ENCODE results near the gene OR14C36. TPM values are rescaled to one million over a fixed set of nuclear protein-coding genes. Genes with fewer than 3 reads are reported as not detected.
"Not testable (repeated sequence)": the region's sequence is repeated elsewhere in the genome, so short reads cannot be mapped to it uniquely, and the experiment has no call there.

Gene OR14C36, protein sequence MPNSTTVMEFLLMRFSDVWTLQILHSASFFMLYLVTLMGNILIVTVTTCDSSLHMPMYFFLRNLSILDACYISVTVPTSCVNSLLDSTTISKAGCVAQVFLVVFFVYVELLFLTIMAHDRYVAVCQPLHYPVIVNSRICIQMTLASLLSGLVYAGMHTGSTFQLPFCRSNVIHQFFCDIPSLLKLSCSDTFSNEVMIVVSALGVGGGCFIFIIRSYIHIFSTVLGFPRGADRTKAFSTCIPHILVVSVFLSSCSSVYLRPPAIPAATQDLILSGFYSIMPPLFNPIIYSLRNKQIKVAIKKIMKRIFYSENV
- not detected in 2 replicates for total RNA-seq (2014; rRNA removed; shearing (Covaris generic))

DNA sequence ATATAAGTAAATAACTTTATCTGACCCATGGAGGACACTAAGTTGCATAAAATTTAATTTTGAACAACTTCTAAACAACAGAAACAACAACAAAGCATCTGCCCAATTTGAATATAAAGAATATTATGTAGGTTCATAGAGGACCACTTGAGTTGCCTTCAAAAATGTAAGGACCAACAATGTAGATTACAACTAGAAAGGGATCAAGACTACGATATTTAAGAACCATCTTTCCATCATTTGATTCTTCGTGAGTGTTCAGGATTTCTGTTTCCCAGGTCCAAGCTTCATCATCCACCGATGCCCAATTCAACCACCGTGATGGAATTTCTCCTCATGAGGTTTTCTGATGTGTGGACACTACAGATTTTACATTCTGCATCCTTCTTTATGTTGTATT is at the start of gene OR14C36:
OR14C36 (plus strand) TSS at position 301 of the 400 bp plus-strand sequence; CDS start at position 301, 0 bp downstream.
- DNase-seq (ENCODE audit: low spot score): no peak

DNA sequence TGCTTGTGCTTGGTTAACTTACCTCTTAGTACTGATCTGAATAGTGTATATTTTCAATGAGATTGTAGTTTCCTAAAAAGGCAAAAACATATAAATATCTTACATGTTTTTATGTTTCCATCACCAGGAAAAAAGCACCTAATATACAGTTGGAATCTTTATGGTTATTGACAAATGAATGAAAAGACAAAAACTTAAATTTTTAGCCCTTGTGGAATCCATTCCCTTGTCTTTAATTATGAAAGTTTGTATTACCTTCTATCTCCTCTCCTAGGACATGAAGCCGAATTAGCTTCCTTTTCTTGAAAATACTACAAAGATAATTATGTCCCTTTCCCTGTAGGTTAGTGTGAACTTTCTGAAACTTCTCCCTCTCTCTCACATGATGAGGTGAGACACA is 45.3 kb upstream of the OR14C36 start, which contains the start of gene OR2T12:
OR2T12 (minus strand) TSS at position 101 of the 400 bp plus-strand sequence. CDS start 7,846 bp downstream, outside the sequence.
- DNase-seq (ENCODE audit: low spot score): no peak

DNA sequence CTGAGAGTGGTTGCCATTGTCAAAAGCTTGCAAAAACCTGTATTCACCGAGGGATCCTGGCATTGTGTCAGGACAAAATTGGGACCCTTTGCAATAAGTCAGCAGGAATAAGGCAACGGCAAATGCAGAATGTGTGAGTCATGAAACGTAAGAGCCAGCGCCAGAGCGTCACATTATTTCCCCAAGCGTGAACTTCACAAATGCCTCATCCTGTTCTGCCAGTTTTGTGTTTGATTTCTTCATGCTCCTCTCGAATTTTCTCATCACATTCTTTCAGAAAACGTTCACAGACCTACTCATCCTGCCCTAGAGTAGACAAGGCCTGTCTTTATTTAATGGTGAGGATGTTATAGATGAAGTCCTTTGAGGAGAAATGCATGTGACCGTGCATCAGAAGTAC is 42.9 kb upstream of the OR14C36 start:
- not testable (repeated sequence) for DNase-seq (ENCODE audit: low spot score)

DNA sequence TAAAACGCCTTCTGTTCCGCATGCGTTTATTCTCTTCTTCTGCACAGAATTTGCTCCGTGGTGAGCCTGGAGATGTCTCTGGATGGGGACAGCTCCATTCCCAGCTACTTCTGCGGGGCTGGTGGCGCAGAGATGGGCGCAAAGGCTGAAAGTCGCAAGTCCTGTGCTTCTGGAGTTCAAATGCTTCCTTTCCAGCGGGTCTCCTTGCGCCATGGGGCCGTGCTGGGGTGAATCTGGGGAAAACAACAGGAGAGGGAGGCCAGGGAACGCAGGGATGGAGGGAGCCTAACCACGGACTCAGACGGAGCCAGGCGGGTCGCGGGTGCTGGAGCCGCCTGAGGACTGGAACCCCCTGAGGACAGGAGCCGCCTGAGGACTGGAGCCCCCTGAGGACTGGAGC is 42.5 kb upstream of the OR14C36 start:
- no peak for DNase-seq (ENCODE audit: low spot score)

DNA sequence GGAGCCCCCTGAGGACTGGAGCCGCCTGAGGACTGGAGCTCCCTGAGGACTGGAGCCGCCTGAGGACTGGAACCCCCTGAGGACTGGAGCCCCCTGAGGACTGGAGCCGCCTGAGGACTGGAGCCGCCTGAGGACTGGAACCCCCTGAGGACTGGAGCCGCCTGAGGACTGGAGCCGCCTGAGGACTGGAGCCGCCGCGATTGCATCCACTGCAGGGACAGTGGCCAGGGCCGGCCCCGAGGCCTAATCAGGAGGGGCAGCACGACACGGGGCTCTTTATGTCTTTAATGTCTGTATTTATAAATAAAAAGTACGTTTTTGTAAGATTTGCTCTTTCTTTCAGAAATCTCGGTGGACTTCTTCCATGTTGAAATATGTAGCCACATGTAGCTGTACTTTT is 41.8 kb upstream of the OR14C36 start:
- DNase-seq (ENCODE audit: low spot score): not testable (repeated sequence)

GRCh38 chr1:248316796-248317195 is 31.8 kb upstream of the OR14C36 start:
- DNase-seq (ENCODE audit: low spot score): no peak

DNA sequence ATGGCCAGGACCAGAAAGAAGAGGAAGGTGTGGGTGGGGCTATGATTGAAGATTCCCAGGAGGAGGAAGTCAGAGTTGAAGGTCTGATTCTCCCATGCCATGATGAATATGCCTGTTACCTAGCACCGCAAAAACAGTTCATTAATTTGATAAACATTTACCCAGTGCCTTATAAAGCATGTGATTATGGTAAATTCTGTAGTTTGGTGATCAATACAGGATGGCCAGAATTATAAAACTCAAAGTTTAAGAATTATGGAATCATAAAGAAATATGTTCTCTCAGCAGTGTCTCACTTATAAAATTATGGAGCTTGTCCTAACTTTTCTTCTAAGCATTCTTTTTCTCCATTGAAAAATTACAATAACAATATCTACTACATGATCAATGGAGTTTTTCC is 24.1 kb upstream of the OR14C36 start, which contains the start of gene OR2M7:
OR2M7 (minus strand) TSS at position 101 of the 400 bp plus-strand sequence; CDS start at position 101, 0 bp downstream.
- DNase-seq (ENCODE audit: low spot score): no peak

GRCh38 chr1:248343451-248343850 is 5.1 kb upstream of the OR14C36 start:
- no peak for DNase-seq (ENCODE audit: low spot score)

GRCh38 chr1:248359415-248359814 is 10.8 kb downstream of the OR14C36 start:
- no peak for DNase-seq (ENCODE audit: low spot score)

- no peak for DNase-seq (ENCODE audit: low spot score)
These were observed 12.6 kb downstream of the OR14C36 start, which contains the start of gene OR2T4 for GRCh38 chr1:248361121-248361715. Gene OR2T4, plus strand, starts transcription at chr1:248361665. Its CDS starts 0 bp downstream, at chr1:248361665.

DNA sequence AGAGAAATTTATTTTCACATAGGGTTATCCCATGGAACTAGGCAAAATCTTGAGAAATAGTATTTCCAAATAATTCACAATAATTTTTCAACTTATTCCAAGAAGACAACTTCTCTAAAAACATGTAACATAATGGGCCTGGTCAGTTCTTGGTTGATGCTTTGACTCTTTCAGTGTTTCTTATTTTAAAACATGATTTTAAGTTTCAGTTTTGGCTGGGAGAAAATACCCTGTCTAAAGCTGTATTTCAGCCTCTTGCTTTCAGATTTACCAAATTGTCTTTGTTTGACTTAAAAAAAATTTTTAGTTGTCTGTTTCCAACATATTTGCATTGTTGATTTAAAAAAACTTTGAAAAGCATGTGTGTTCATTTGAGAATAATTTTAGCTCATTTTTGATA is 18.0 kb downstream of the OR14C36 start:
- DNase-seq (ENCODE audit: low spot score): no peak

DNA sequence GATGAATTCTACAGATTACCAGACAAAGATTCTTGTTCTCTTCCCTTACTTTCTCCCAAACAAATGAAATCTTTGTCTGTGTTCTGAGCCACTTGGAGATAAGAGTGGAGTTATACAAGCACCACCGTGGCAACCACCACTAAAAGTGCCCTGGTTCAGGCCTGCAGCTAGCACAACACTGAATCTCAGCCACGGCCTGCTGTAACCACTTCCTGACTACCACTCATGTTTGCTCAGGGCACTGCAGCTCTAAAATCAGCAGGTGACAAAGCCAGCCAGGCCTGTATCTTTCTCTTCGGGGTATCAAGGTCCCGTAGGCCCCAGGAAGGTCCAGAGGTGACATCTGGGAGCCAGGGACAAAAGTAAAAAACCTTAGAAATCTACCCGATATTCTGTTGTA is 23.8 kb downstream of the OR14C36 start:
- no peak for DNase-seq (ENCODE audit: low spot score)

DNA sequence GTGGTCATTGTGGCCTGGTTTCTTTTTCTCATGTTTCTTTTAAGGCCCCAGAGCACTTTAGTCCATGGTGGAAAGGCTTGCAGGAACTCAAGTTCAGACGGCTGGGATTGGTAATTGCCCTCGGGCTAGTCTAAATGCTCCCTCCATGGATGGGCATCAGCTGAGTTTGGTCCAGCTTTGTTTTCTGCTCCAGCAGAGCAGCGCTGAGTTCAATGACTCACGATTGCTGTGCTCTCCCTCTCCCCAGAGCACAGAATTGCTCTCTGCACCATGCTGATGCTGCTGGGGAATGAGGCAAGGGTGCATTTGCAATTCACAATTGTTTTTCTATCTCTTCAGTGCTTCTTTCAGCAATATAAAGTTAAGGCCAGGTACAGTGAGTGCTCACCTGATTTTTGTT is 25.2 kb downstream of the OR14C36 start:
- no peak for DNase-seq (ENCODE audit: low spot score)

DNA sequence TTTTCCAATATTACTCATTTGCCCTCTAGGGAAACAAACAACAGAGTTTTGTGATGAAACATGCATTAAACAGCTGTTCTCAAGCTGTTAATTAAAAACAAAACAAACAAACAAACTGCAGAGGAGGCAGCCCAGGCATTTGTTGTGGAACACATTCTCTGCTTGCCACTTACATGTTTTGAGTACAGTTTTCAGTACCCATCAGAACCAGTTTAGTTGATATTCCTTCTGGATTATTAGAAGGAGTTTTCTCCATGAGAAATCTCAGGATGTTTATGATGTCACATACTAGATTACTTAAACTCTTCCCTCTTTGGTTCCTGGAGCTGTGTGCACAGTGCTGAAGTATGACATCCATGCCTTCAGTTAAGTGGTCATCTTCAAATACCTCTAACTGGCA is 26.9 kb downstream of the OR14C36 start, which contains the start of gene OR2T6:
OR2T6 (plus strand) TSS at position 301 of the 400 bp plus-strand sequence. CDS start 11,863 bp downstream, outside the sequence.
- DNase-seq (ENCODE audit: low spot score): no peak

GRCh38 chr1:248376916-248377315 is 28.3 kb downstream of the OR14C36 start:
- DNase-seq (ENCODE audit: low spot score): no peak

GRCh38 chr1:248380854-248381253 is 32.3 kb downstream of the OR14C36 start:
- DNase-seq (ENCODE audit: low spot score): no peak

GRCh38 chr1:248388426-248388825 is 39.9 kb downstream of the OR14C36 start:
- DNase-seq (ENCODE audit: low spot score): no peak

GRCh38 chr1:248393050-248393449 is 44.5 kb downstream of the OR14C36 start:
- no peak for DNase-seq (ENCODE audit: low spot score)
